ENCODE data around the gene CXorf58.

CXorf58 gene

DNA sequence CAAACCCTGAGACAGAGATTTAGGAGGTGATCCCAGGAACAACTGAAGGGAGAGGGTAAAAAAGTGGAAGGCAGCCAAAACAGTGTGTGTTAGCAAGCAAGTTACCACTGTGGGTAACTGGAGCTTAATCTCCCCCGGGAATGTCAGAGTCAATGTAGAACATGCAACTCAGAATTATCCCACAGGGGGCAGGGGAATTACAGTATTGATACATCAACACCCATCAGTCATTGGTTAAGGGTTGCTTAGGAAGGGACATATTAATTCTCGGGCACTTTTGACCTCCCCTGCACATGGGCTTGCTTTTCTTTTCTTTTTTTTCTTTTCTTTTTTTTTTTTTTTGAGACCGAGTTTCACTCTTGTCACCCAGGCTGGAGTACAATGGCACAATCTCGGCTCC is 29.3 kb downstream of the CXorf58 start:
- no peak for ATAC-seq (ENCODE audit: low read depth)
- Histone ChIP-seq H3K36me3 (ENCODE audit: low read depth) (no peaks in the 10 kb centered on the region), H3K27ac (ENCODE audit: poor library complexity, severe bottlenecking) (no peak overlapping the region), H3K27me3 (ENCODE audit: insufficient read depth, poor library complexity, severe bottlenecking) (no peaks in the 10 kb centered on the region), H3K9me3 (ENCODE audit: severe bottlenecking) (no peaks in the 10 kb centered on the region), H3K4me1 (ENCODE audit: insufficient read depth, poor library complexity, severe bottlenecking) (no peaks in the 10 kb centered on the region), H3K4me3 (ENCODE audit: severe bottlenecking) (no peak overlapping the region)
- no peak for DNase-seq (ENCODE audit: low spot score)
- TF ChIP-seq, protein P1, sequence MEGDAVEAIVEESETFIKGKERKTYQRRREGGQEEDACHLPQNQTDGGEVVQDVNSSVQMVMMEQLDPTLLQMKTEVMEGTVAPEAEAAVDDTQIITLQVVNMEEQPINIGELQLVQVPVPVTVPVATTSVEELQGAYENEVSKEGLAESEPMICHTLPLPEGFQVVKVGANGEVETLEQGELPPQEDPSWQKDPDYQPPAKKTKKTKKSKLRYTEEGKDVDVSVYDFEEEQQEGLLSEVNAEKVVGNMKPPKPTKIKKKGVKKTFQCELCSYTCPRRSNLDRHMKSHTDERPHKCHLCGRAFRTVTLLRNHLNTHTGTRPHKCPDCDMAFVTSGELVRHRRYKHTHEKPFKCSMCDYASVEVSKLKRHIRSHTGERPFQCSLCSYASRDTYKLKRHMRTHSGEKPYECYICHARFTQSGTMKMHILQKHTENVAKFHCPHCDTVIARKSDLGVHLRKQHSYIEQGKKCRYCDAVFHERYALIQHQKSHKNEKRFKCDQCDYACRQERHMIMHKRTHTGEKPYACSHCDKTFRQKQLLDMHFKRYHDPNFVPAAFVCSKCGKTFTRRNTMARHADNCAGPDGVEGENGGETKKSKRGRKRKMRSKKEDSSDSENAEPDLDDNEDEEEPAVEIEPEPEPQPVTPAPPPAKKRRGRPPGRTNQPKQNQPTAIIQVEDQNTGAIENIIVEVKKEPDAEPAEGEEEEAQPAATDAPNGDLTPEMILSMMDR (IDR thresholded peaks at IDR 0.05; ENCODE audit: poor library complexity, severe bottlenecking): no peak

DNA sequence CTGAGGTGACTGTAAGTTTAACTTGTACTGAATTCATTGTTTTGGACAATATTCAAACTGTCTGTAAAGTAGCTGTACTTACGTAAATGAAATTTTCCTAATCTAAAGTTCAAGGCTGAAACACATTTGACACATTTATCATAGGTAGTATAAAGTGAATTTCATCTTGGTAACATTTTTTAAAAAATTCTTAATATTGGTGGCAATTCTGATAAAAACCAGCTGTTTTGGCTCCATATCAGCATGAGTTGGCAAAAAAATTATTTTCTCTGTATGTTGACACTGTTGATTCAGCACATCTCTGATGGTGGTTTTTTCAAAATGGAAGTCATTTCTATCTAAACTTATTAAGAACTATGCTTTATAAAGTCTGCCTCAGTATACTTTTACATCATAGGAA is 30.9 kb downstream of the CXorf58 start:
- Histone ChIP-seq H3K4me1 (ENCODE audit: insufficient read depth, poor library complexity, severe bottlenecking) (no peaks in the 10 kb centered on the region), H3K36me3 (ENCODE audit: low read depth) (no peaks in the 10 kb centered on the region), H3K9me3 (ENCODE audit: severe bottlenecking) (no peaks in the 10 kb centered on the region), H3K27me3 (ENCODE audit: insufficient read depth, poor library complexity, severe bottlenecking) (no peaks in the 10 kb centered on the region), H3K27ac (ENCODE audit: poor library complexity, severe bottlenecking) (no peak overlapping the region), H3K4me3 (ENCODE audit: severe bottlenecking) (no peak overlapping the region)
- TF ChIP-seq, protein P1 (IDR thresholded peaks at IDR 0.05; ENCODE audit: poor library complexity, severe bottlenecking): no peak
- DNase-seq (ENCODE audit: low spot score): no peak
- ATAC-seq (ENCODE audit: low read depth): no peak

DNA sequence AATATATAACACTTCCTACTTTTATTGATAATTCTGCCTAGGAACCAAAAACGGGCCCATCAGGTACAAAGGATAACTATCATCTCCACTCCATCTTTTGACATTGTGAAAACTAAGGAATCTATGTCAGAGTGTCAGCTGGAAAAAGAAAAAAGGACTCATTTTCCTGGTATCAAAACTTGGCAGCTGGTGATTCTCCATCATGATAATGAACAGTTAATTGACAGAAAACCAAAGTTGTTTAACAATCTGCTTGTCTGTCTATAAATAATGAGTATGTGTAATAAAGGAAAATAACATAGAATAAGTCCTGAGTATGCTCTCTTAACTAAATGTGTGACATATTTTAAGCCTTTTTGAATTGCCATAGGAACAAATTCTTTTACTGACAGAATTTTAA is 31.4 kb downstream of the CXorf58 start:
- H3K27ac ChIP-seq (ENCODE audit: poor library complexity, severe bottlenecking): no peak overlapping the region

DNA sequence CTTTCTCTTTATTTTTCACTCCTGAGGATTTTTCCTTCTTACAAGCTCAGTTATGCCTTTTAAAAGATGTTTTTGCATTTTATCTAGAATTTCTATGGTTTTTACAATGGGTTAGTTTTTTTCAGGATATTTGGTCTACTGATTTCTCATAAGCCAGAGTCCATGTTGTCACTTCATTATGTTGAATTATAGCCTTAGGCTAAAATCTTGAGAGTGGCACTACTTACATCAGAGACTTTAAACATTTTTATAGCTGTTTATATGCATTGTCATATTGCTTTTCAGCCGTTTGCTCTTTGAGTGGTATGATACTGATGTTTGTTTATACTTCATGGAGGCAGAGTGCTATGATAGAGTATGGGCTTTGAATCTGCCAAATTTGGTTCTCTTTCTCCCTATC is 36.4 kb downstream of the CXorf58 start:
- DNase-seq (ENCODE audit: low spot score) (no peak), ATAC-seq (ENCODE audit: low read depth) (no peak)
- H3K27me3 ChIP-seq (ENCODE audit: insufficient read depth, poor library complexity, severe bottlenecking): no peaks in the 10 kb centered on the region

More for the DNA sequence above, 31.4 kb downstream of the CXorf58 start:
- Histone ChIP-seq H3K4me1 (ENCODE audit: insufficient read depth, poor library complexity, severe bottlenecking) (no peaks in the 10 kb centered on the region), H3K9me3 (ENCODE audit: severe bottlenecking) (no peaks in the 10 kb centered on the region), H3K27me3 (ENCODE audit: insufficient read depth, poor library complexity, severe bottlenecking) (no peaks in the 10 kb centered on the region), H3K36me3 (ENCODE audit: low read depth) (no peaks in the 10 kb centered on the region), H3K4me3 (ENCODE audit: severe bottlenecking) (no peak overlapping the region)
- ATAC-seq (ENCODE audit: low read depth): no peak
- no peak for DNase-seq (ENCODE audit: low spot score)
- TF ChIP-seq, protein P1 (IDR thresholded peaks at IDR 0.05; ENCODE audit: poor library complexity, severe bottlenecking): no peak

DNA sequence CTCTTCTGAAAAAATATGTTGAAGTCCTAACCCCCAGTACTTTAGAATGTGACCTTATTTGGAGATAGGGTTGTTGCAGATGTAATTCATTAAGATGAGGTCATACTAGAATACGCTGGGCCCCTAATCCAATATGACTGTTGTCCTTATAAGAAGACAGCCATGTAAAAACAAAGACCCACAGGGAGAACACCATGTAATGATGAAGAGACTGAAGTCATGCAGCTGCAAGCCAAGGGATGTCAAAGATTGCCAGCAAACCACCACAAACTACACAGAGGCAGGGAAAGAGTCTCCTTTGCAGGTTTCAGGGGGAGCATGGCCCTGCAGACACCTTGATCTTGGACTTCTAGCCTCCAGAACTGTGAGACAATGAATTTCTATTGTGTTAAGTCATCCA is 37.4 kb downstream of the CXorf58 start:
- Histone ChIP-seq H3K36me3 (ENCODE audit: low read depth) (no peaks in the 10 kb centered on the region), H3K27ac (ENCODE audit: poor library complexity, severe bottlenecking) (no peak overlapping the region), H3K4me1 (ENCODE audit: insufficient read depth, poor library complexity, severe bottlenecking) (no peaks in the 10 kb centered on the region), H3K27me3 (ENCODE audit: insufficient read depth, poor library complexity, severe bottlenecking) (no peaks in the 10 kb centered on the region), H3K9me3 (ENCODE audit: severe bottlenecking) (no peaks in the 10 kb centered on the region), H3K4me3 (ENCODE audit: severe bottlenecking) (no peak overlapping the region)
- TF ChIP-seq, protein P1 (IDR thresholded peaks at IDR 0.05; ENCODE audit: poor library complexity, severe bottlenecking): no peak
- ATAC-seq (ENCODE audit: low read depth): no peak
- no peak for DNase-seq (ENCODE audit: low spot score)

More for the DNA sequence above, 36.4 kb downstream of the CXorf58 start:
- Histone ChIP-seq H3K9me3 (ENCODE audit: severe bottlenecking) (no peaks in the 10 kb centered on the region), H3K4me3 (ENCODE audit: severe bottlenecking) (no peak overlapping the region), H3K27ac (ENCODE audit: poor library complexity, severe bottlenecking) (no peak overlapping the region), H3K36me3 (ENCODE audit: low read depth) (no peaks in the 10 kb centered on the region), H3K4me1 (ENCODE audit: insufficient read depth, poor library complexity, severe bottlenecking) (no peaks in the 10 kb centered on the region)
- TF ChIP-seq, protein P1 (IDR thresholded peaks at IDR 0.05; ENCODE audit: poor library complexity, severe bottlenecking): no peak

All from RWPE2 (cell line).